Measurements from ENCODE around the gene SALL1. TPM values are rescaled to one million over a fixed set of nuclear protein-coding genes. Genes with fewer than 3 reads are reported as not detected.

SALL1 gene
- not detected in 2 replicates for total RNA-seq (2014; rRNA removed)
- not detected for Bru-seq, nascent RNA
- BruChase-seq, experiment 1, labeled RNA remaining after a 6-hour chase: not detected
- not detected for BruChase-seq, experiment 2, labeled RNA remaining after a 2-hour chase
- long read RNA-seq: 0 reads

GRCh38 chr16:51150888-51151320, at the start of gene SALL1:
Gene SALL1 (minus strand): TSS chr16:51151270. CDS start chr16:51151241, 29 bp downstream.
- ATAC-seq (no peak), DNase-seq (no peak)
- no peaks in the 10 kb centered on the region for H3K9me3 ChIP-seq (ENCODE audit: low read length)
- ChIA-PET CTCF (no interaction called here), POLR2A (ENCODE audit: unreplicated experiment) (no interaction called here)
- H3K9me2 ChIP-seq (replicated peaks; ENCODE audit: low read length): no peaks in the 10 kb centered on the region
- no TSS peak for BruUV-seq (replicated peaks)
- no peaks in the 10 kb centered on the region for H3K27me3 ChIP-seq (ENCODE audit: low read length)
- H3K79me2 ChIP-seq (ENCODE audit: low read length): no peaks in the 10 kb centered on the region
- H3K27ac ChIP-seq (ENCODE audit: low read length): no peak within 1 kb of the TSS
- no peaks in the 10 kb centered on the region for H3K4me1 ChIP-seq (ENCODE audit: insufficient read depth, low read length)
- TF ChIP-seq EZH2 (IDR thresholded peaks at IDR 0.05; ENCODE audit: low read length, unreplicated experiment) (no peak), EZH2phosphoT487 (IDR thresholded peaks at IDR 0.05; ENCODE audit: borderline replicate concordance, low read length) (no peak)
- TF ChIP-seq, protein P1, sequence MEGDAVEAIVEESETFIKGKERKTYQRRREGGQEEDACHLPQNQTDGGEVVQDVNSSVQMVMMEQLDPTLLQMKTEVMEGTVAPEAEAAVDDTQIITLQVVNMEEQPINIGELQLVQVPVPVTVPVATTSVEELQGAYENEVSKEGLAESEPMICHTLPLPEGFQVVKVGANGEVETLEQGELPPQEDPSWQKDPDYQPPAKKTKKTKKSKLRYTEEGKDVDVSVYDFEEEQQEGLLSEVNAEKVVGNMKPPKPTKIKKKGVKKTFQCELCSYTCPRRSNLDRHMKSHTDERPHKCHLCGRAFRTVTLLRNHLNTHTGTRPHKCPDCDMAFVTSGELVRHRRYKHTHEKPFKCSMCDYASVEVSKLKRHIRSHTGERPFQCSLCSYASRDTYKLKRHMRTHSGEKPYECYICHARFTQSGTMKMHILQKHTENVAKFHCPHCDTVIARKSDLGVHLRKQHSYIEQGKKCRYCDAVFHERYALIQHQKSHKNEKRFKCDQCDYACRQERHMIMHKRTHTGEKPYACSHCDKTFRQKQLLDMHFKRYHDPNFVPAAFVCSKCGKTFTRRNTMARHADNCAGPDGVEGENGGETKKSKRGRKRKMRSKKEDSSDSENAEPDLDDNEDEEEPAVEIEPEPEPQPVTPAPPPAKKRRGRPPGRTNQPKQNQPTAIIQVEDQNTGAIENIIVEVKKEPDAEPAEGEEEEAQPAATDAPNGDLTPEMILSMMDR (conservative IDR thresholded peaks at IDR 0.05; ENCODE audit: low read depth, low read length): no peak
- no peaks in the 10 kb centered on the region for H3F3A ChIP-seq (ENCODE audit: low read length, unreplicated experiment)
- H3K4me3 ChIP-seq (ENCODE audit: low read length): no peak within 1 kb of the TSS
- no peaks in the 10 kb centered on the region for H4K20me1 ChIP-seq (ENCODE audit: low read length)
- H3K36me3 ChIP-seq (ENCODE audit: low read depth, low read length): no peaks in the 10 kb centered on the region
- H3K4me2 ChIP-seq (ENCODE audit: low read length): no peak within 1 kb of the TSS
- no peak within 1 kb of the TSS for H3K9ac ChIP-seq (ENCODE audit: low read length)
- intact Hi-C loops (cut with micrococcal nuclease): no loop called here
- H2AFZ ChIP-seq (ENCODE audit: low read length): no peak within 1 kb of the TSS

DNA sequence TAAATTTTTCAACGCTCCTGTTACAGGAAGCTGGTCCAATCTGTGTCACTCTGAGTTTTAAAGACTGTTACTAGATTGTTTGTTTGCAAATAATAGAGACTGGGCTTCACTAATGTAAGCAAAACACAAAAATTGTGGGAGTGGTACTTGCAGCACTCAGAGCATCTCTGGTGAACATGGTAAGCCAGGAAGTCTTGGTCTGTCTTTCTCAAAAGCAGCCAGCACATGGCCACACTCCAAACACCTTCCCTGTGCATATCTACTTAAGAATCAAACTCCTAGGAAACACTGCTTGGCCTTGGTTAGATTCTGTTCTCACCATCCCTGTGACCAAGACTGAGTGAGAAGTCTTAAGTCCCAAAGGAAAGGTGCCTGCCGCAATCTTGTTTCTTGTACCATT, 49.7 kb upstream of the SALL1 start:
- TF ChIP-seq EZH2 (IDR thresholded peaks at IDR 0.05; ENCODE audit: low read length, unreplicated experiment) (no peak), EZH2phosphoT487 (IDR thresholded peaks at IDR 0.05; ENCODE audit: borderline replicate concordance, low read length) (no peak)
- TF ChIP-seq, protein P1 (conservative IDR thresholded peaks at IDR 0.05; ENCODE audit: low read depth, low read length): no peak
- Histone ChIP-seq H3K9me3 (ENCODE audit: low read length) (no peaks in the 10 kb centered on the region), H3K4me2 (ENCODE audit: low read length) (no peak overlapping the region), H3K4me3 (ENCODE audit: low read length) (no peak overlapping the region), H3K79me2 (ENCODE audit: low read length) (no peaks in the 10 kb centered on the region), H3K4me1 (ENCODE audit: insufficient read depth, low read length) (no peaks in the 10 kb centered on the region), H3K27ac (ENCODE audit: low read length) (no peak overlapping the region), H2AFZ (ENCODE audit: low read length) (no peak overlapping the region), H3K9ac (ENCODE audit: low read length) (no peak overlapping the region), H3K9me2 (replicated peaks; ENCODE audit: low read length) (no peaks in the 10 kb centered on the region), H4K20me1 (ENCODE audit: low read length) (no peaks in the 10 kb centered on the region), H3K27me3 (ENCODE audit: low read length) (no peaks in the 10 kb centered on the region), H3F3A (ENCODE audit: low read length, unreplicated experiment) (no peaks in the 10 kb centered on the region), H3K36me3 (ENCODE audit: low read depth, low read length) (no peaks in the 10 kb centered on the region)
- ChIA-PET CTCF (no interaction called here), POLR2A (ENCODE audit: unreplicated experiment) (no interaction called here)
- DNase-seq: no peak
- intact Hi-C loops (cut with micrococcal nuclease): no loop called here
- BruUV-seq (replicated peaks): no TSS peak
- ATAC-seq: no peak

DNA sequence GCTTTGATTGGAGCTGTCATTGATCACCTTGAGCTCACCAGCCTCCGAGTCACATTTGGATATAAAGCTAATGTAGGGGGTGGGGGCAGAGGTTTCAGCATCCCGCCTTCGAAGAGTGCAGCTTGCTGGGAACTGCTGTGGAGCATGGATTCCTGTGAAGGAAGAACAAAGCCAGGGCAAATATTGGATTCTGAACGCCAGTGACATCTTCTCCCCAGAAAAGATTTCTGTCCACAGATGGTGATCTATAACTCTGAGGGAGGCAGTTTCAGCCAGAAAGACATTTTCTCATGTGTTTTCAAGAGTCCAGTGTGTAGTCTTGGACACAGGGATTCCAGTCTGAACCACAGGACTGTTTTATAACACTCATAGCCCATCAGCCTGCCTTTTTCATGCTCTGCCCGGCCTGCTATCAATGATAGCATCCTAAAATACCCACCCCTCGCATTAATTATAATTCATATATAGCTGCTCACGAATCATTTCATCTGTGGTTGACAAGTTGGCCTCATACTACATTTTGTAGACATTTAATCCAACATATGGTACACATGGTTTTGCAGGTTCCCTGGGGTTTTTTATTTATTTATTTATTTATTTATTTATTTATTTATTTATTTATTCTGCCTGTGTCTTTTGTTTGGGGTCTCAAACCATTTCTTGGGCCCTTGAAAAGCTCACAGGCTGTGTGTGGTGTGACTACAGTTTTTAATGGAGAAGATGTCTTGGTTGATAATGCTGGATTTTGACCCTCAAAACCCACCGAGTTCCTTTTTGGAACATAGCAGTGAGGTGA, 47.1 kb upstream of the SALL1 start:
- TF ChIP-seq EZH2phosphoT487 (IDR thresholded peaks at IDR 0.05; ENCODE audit: borderline replicate concordance, low read length): no peak
- no peak for TF ChIP-seq EZH2 (IDR thresholded peaks at IDR 0.05; ENCODE audit: low read length, unreplicated experiment)
- TF ChIP-seq, protein P1 (conservative IDR thresholded peaks at IDR 0.05; ENCODE audit: low read depth, low read length): no peak
- Histone ChIP-seq H3K9me3 (ENCODE audit: low read length) (no peaks in the 10 kb centered on the region), H3F3A (ENCODE audit: low read length, unreplicated experiment) (no peaks in the 10 kb centered on the region), H3K79me2 (ENCODE audit: low read length) (no peaks in the 10 kb centered on the region), H2AFZ (ENCODE audit: low read length) (no peak overlapping the region), H3K4me3 (ENCODE audit: low read length) (no peak overlapping the region), H3K9me2 (replicated peaks; ENCODE audit: low read length) (no peaks in the 10 kb centered on the region), H3K36me3 (ENCODE audit: low read depth, low read length) (no peaks in the 10 kb centered on the region), H3K4me2 (ENCODE audit: low read length) (no peak overlapping the region), H3K27ac (ENCODE audit: low read length) (no peak overlapping the region), H3K27me3 (ENCODE audit: low read length) (no peaks in the 10 kb centered on the region), H3K9ac (ENCODE audit: low read length) (no peak overlapping the region), H3K4me1 (ENCODE audit: insufficient read depth, low read length) (no peaks in the 10 kb centered on the region), H4K20me1 (ENCODE audit: low read length) (no peaks in the 10 kb centered on the region)
- no TSS peak for BruUV-seq (replicated peaks)
- ChIA-PET POLR2A (ENCODE audit: unreplicated experiment) (no interaction called here), CTCF (no interaction called here)
- intact Hi-C loops (cut with micrococcal nuclease): no loop called here
- DNase-seq: no peak
- no peak for ATAC-seq

Measured in PC-3 (cell line).